Measurements from ENCODE around the gene NSUN6. TPM values are rescaled to one million over a fixed set of nuclear protein-coding genes. Genes with fewer than 3 reads are reported as not detected.

Gene NSUN6
- total RNA-seq, 6 experiments from 2014 or later, result 3.7 to 6.0 (median 5.3) TPM

DNA sequence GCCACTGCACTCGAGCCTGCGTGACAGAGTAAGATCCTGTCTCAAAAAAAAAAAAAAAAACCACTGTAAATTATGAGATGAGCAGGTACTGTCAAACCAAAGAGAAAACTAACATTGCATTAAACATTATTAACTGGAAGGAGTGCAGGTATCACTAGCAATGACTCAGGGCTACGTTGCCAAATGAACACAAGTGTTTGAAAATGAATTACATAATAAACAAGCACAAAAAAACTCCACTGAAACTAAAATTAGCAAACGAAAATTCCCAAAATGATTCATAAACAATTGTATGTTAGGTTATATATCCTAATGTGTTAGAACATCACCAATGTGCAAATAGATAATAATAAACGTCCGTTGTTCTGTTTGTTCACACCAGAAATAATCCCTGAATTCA, 42.8 kb downstream of the NSUN6 start:
- Mint-ChIP-seq H3K9me3 (no peaks in the 10 kb centered on the region), H3K4me3 (no peak overlapping the region), H3K27ac (no peak overlapping the region), H3K27me3 (ENCODE audit: insufficient read depth) (no peaks in the 10 kb centered on the region), H3K4me1 (ENCODE audit: low read depth) (peaks cover 50% of the 10 kb centered on the region), H3K36me3 (ENCODE audit: low read depth) (no peaks in the 10 kb centered on the region; the same call in 1 of the 2 replicates)
- TF ChIP-seq, protein P1, sequence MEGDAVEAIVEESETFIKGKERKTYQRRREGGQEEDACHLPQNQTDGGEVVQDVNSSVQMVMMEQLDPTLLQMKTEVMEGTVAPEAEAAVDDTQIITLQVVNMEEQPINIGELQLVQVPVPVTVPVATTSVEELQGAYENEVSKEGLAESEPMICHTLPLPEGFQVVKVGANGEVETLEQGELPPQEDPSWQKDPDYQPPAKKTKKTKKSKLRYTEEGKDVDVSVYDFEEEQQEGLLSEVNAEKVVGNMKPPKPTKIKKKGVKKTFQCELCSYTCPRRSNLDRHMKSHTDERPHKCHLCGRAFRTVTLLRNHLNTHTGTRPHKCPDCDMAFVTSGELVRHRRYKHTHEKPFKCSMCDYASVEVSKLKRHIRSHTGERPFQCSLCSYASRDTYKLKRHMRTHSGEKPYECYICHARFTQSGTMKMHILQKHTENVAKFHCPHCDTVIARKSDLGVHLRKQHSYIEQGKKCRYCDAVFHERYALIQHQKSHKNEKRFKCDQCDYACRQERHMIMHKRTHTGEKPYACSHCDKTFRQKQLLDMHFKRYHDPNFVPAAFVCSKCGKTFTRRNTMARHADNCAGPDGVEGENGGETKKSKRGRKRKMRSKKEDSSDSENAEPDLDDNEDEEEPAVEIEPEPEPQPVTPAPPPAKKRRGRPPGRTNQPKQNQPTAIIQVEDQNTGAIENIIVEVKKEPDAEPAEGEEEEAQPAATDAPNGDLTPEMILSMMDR (IDR thresholded peaks at IDR 0.05), result no peak
- no peak for DNase-seq

DNA sequence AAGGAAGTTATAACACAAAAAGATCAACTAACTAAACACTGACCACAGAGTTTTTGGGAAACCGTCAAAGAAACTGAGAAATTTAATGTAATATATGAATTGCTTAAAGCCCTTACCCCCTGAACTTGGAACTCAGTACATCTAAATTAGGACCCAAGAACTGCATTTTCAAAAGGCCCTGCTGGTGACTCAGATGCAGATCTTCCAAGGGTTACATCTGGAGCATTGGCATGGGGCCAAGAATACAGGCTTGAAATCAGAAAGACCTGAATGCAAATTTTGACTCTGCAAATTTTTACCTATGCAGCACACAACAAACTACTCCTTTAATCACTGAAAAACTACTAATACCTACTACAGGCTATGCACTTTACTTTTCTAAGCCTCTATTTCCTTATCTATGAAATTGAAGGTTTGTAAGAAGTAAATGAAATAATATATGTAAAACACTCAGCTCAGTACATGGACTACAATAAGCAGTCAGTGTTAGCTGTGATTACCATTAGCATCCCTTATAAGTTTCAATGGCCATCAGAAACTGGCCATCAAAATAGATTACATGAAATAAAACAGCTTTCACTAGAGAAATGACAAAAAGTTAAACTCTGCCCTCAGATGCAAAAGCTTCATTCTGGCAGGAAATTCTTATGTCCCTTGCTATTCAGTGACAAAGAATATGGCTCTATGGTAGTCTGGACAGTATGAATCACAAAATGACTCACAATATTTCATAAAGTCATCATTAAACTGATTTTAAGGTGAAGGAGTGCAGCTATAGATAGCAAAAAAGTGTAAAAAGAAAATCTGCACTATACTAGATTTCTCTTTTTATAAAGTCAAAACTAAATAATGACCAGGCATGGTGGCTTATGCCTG, 43.6 kb downstream of the NSUN6 start:
- H3K4me1 Mint-ChIP-seq (ENCODE audit: low read depth), result peaks cover 50% of the 10 kb centered on the region
- no peaks in the 10 kb centered on the region for H3K9me3 Mint-ChIP-seq
- peak; percentile 69 for DNase-seq
- TF ChIP-seq, protein P1 (IDR thresholded peaks at IDR 0.05), result no peak
- no peaks in the 10 kb centered on the region; the same call in 1 of the 2 replicates for H3K36me3 Mint-ChIP-seq (ENCODE audit: low read depth)
- peak overlapping the region; percentile 19; the same call in 1 of the 2 replicates for H3K4me3 Mint-ChIP-seq
- peak overlapping the region; percentile 64 for H3K27ac Mint-ChIP-seq
- H3K27me3 Mint-ChIP-seq (ENCODE audit: insufficient read depth), result no peaks in the 10 kb centered on the region

DNA sequence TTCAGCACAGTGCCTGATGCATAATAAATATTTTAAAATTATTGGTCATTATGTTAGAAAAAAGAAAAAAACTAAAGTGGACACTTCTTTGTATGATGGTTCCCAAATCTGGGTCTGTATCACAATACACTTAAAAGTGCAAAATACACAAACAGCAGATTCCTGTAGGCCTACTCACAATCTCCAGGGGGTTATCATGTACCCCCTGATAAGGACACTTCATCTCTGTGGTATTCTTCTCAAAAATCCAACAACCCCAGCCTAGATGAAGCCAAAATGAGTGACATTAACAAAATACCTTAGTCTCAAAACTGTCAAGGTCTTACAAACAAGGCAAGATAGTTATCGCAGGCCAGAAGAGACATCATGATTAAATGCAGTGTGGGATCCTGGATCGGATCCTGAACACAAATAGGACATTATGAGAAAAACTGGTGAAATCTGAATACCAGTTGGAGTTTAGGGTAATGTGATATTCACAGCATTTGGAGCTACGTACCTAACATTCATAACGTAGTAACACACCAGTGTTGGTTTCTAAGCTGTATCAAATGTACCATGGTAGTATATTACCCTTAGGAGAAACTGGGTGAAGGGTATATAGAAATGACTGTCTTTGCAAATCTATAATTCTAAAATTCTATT, 45.2 kb downstream of the NSUN6 start:
- Mint-ChIP-seq H3K36me3 (ENCODE audit: low read depth) (no peaks in the 10 kb centered on the region; the same call in 1 of the 2 replicates), H3K27ac (no peak overlapping the region), H3K4me3 (no peak overlapping the region), H3K4me1 (ENCODE audit: low read depth) (peaks cover 42% of the 10 kb centered on the region), H3K9me3 (no peaks in the 10 kb centered on the region), H3K27me3 (ENCODE audit: insufficient read depth) (no peaks in the 10 kb centered on the region)
- TF ChIP-seq, protein P1 (IDR thresholded peaks at IDR 0.05), result no peak
- DNase-seq, result no peak

DNA sequence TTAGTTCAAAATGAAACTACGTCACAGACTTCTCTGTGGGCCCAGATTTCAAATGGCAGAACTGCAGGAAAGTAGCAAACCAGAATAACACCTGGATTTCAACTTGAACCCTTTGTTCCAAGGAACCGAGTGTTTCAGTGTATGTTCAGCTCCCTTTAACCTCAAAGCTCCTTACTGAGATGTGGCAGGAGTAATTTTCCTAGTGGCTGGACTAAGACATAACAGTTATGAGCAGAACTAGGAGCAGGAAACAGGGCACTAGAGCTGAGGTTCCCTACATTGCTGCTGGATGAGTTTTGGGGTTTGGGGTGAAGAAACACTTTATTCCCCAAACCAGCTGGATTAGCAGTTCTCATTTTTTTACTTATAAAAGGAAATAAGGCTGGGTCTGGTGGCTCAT, 50.1 kb downstream of the NSUN6 start:
- Mint-ChIP-seq H3K27ac (no peak overlapping the region), H3K27me3 (ENCODE audit: insufficient read depth) (no peaks in the 10 kb centered on the region), H3K9me3 (no peaks in the 10 kb centered on the region), H3K4me1 (ENCODE audit: low read depth) (peaks cover 11% of the 10 kb centered on the region), H3K4me3 (no peak overlapping the region), H3K36me3 (ENCODE audit: low read depth) (no peaks in the 10 kb centered on the region; the same call in 1 of the 2 replicates)
- TF ChIP-seq, protein P1 (IDR thresholded peaks at IDR 0.05), result 0 out of 2 replicates have a peak, but pooled peaks have one; percentile 30
- DNase-seq, result peak; percentile 8

DNA sequence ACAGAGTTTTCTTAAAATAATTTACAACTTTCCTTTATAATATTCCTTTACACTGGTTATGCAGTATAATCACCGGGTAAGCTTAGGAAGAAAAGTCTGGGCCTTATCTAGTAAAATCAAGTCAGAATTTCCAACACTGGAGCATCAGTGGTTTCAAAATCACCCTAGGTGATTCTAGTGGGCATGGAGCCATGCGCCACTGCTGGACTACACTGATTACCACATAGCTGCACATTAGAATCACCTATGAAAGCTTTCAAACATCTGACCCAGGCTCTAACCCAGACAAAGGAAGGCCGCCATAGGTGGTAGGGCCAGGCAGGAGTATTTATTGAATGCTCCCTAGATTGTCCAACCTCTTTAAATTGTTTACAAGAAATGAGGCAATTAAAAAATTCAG, 52.0 kb downstream of the NSUN6 start:
- Mint-ChIP-seq H3K27ac (no peak overlapping the region), H3K4me3 (no peak overlapping the region), H3K36me3 (ENCODE audit: low read depth) (no peaks in the 10 kb centered on the region; the same call in 1 of the 2 replicates), H3K9me3 (no peaks in the 10 kb centered on the region), H3K27me3 (ENCODE audit: insufficient read depth) (no peaks in the 10 kb centered on the region), H3K4me1 (ENCODE audit: low read depth) (no peaks in the 10 kb centered on the region)
- TF ChIP-seq, protein P1 (IDR thresholded peaks at IDR 0.05), result no peak
- no peak for DNase-seq

All from HFFc6 (cell line).